ENCODE results near the gene LINGO3.
"Not testable (repeated sequence)": the region's sequence is repeated elsewhere in the genome, so short reads cannot be mapped to it uniquely, and the experiment has no call there.

The LINGO3 gene, protein sequence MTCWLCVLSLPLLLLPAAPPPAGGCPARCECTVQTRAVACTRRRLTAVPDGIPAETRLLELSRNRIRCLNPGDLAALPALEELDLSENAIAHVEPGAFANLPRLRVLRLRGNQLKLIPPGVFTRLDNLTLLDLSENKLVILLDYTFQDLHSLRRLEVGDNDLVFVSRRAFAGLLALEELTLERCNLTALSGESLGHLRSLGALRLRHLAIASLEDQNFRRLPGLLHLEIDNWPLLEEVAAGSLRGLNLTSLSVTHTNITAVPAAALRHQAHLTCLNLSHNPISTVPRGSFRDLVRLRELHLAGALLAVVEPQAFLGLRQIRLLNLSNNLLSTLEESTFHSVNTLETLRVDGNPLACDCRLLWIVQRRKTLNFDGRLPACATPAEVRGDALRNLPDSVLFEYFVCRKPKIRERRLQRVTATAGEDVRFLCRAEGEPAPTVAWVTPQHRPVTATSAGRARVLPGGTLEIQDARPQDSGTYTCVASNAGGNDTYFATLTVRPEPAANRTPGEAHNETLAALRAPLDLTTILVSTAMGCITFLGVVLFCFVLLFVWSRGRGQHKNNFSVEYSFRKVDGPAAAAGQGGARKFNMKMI

DNA sequence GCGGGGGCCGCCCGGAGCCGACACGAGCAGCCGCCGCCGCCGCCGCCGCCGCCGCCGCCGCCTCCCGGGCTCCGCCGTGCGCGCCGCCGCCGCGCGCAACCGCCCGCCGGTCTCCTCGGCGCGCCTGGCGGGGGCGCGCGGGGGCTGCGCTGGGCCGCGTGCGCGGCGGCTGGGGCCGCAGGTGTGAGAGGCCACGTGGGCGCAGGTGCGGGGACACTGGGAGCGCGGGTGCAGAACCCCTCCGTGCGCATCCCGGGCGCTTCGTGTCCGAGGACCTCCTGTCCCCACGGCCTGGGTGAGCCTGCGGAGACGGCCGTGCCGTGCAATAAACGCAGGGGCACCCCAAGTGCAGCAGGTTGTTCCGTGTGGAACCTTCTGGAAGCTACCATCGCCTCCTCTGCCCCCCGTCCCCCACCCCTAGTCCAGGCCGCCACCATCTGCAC is at the start of gene LINGO3:
Gene LINGO3, minus strand, starts transcription at position 41 of the 443 bp plus-strand sequence. CDS start 16,378 bp downstream, outside the sequence.
- no peak for DNase-seq

DNA sequence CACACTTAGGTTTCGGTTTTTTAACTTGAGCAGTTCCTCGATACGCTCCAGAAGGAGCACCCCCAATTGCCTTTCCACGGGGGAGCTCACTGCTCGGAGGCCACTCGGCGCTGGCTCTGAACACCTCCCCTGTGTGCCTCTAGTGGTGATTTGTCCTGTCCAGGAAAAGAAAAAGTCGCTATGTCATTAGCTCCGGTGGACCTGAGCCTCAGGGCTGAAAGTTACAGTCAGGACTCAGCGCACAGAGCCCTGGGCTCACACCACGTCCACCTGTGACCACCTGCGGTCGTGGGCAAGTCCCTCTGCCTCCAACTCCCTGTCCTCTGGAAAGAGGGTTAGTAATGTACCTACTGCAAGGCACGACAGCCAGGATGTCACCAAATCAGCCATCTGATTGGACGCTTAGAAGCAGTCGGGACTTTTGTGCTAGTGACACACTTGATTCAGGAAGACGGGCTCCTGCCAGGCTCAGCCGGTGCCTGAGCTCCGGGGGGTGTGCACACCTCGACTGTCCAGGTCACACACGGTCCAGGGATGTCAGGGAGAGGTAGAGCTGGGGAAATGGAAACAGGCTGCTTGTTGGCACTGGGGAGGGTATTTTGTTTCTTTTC is 48.2 kb upstream of the LINGO3 start:
- DNase-seq = no peak

DNA sequence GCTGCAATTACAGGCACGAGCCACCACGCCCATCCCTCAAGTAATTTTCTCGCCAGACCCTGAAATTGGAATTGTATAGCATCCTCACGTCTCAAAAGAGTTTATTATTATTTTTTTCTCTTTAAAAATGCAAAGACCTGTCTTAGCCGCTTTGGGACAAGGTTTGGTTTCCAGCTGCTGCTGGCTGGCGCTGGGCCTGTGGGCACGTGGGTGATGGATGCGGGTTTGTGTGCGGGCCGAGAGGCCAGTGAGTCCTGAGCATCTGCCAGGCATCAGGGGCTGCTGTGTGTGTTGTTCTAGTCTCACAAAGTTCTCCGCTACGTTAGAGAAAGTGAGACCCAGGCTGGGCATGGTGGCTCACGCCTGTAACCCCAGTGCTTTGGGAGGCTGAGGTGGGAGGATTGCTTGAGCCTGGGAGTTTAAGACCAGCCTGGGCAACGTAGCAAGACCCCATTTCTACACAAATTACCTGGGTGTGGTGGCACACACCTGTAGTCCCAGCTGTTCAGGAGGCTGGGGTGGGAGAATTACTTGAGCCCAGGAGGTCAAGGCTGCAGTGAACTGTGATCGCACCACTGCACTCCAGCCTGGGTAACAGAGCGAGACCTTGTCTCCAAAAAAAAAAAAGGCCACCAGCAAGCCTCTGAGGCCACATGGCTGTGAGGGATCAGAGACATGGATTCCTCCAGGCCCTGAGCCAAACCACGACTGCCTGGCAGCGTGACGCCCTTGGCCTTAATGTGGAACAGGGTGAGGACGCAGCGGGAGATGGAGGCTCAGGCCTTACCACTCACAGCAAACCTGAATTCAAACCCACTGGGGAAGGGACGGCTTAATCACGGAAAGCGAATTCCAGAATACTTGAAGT is 47.4 kb upstream of the LINGO3 start:
- DNase-seq = no peak

DNA sequence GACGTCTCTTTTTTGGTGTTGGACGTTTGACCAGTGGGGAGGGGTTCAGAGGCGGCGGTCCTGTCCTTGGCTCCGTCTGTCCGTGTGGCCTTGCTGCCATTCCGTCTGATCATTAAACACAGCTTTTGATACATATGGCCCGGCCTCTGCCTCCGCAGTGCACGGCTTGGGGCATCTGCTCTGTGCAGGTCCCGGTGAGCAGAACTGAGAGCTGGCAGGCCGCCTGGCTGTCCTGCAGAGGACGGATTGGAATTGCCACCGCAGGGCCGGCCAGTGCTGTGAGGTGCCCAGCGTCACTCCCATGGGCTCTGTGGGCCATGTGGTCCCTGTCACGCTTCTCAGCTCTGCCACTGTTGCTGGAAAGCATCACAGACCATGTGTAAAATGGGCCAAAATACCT is 46.7 kb upstream of the LINGO3 start:
- no peak for DNase-seq

DNA sequence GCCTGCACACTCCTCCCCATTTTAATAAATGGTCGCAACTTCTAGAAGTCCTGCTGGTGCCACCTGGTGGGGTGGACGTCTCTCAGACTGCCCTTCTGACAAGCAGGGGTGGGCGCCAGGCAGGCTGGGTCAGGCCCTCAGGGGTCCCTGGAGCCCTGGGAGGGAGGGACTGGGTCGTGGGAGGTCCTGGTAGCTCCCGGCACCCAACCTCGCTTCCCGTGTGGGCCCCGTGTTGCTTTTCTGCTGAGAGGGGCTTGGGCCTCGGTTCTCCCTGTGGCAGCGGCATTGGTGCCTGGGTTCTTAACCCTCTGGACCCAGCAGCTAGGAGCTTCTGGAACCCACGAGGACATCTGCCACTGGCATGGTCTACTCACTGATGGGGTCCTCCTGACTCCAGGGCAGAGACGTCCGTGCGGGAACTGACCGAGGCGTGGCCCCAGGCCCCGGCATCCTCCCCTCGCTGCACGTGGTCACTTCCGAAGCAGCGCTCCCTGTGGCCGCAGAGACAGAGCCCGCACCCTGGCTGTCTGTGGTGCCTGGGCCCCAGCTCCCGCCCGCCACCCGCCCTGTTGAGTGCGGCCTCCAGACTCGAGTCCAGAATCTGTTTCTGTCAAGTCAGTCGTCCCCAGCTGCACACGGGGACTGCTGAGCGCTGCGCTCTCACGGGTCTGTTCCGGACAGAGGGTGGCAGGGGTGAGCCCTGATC is 46.1 kb upstream of the LINGO3 start:
- DNase-seq = no peak

DNA sequence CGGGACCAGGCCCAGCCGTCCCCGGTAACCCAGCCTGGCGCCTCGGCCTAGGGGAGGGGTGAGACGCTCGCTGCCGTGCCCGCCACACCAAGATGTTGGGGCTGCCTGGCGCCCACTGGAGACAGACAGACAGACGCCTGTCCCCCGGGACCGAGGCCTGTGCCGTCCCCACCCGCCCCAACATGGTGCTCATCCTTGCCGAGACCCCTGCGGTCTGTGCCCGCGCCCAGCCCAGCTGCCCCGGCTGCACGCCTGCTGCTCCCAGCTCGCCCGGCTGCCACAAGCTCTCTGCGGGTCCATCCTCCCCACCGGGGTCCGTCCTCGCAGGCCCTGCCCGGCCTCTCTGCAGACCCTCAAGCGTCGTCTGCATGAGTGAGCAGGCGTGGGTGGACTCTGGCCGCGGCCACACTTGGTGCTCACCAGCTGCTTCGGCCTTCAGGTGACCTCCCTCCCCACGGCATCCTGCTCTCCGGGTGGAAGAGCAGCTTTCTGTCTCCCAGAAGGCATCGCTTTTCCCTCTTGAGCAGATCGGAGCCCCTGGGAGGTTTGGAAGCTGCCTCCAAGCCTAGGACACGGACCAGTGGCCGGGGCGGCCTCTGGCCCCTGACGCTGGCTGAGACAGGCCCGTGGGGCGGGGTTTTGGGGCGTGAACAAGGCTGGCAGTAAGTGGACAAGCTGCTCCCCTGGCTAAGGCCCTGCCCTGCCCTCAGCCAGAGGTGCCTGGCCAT is 45.4 kb upstream of the LINGO3 start:
- no peak for DNase-seq

DNA sequence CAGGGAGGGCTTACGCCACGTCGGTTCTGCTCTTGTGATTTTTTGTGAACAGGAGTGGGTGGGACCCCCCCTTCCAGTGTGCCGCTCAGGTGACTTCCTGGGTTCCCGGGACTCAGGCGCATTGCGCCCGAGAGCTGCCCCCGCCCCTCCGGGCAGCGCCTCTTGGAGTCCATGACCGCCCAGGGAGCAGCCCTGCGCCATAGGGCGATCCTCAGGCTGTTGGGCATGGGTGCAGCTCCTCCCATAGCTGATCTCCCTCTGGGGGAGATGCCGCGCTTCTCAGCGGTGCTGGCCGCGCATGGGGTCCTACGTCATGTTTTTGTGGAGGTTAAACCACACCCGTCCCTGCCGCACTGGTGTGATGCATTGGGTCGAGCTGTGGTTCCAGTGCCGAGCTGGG is 44.2 kb upstream of the LINGO3 start:
- no peak for DNase-seq

DNA sequence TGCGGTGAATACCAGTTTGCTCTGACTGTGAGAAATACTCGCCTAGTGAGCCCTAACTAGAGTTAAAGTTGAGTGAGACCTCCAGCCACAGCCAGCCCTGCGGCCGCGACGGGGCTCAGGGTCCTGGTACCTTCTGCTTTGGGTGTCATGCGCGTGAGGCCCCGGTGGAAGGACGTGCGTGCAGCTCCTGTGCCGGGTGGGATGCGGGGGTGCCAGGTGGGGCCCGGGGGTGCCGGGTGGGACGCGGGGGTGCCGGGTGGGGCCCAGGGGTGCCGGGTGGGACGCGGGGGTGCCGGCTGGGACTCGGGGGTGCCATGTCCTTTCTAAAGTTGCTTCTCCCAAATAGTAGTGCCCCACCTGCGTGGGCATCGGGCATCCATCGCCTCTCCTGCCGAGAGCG is 43.6 kb upstream of the LINGO3 start:
- no peak for DNase-seq

DNA sequence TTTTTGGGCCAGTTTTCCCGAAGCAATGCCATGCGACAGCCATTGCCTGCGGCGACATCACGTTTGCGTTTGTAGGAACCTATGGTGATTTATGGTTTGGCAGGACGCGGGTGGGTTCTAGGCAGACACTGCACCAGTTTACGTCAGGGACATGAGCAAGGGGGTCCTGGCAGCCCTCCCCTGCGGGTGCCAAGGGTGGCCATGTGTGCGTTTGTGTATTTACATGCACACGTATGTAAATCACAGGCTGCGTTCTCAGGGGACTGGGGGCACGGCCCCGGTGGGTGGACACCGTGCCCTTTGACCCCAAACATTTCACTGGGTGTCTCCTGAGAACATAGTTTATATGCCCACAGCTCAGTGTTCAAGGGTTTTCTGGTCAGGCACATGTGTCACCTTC is 42.7 kb upstream of the LINGO3 start:
- DNase-seq = no peak

DNA sequence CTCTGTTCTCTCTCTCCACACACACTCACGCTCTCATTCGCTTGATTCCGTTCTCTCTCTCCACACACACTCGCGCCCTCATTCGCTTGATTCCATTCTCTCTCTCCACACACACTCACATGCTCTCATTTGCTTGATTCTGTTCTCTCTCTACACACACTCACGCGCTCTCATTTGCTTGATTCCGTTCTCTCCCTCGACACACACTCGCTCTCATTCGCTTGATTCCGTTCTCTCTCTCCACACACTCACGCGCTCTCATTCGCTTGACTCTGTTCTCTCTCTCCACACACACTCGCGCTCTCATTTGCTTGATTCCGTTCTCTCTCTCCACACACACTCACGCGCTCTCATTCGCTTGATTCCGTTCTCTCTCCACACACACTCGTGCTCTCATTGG is 41.9 kb upstream of the LINGO3 start:
- not testable (repeated sequence) for DNase-seq

DNA sequence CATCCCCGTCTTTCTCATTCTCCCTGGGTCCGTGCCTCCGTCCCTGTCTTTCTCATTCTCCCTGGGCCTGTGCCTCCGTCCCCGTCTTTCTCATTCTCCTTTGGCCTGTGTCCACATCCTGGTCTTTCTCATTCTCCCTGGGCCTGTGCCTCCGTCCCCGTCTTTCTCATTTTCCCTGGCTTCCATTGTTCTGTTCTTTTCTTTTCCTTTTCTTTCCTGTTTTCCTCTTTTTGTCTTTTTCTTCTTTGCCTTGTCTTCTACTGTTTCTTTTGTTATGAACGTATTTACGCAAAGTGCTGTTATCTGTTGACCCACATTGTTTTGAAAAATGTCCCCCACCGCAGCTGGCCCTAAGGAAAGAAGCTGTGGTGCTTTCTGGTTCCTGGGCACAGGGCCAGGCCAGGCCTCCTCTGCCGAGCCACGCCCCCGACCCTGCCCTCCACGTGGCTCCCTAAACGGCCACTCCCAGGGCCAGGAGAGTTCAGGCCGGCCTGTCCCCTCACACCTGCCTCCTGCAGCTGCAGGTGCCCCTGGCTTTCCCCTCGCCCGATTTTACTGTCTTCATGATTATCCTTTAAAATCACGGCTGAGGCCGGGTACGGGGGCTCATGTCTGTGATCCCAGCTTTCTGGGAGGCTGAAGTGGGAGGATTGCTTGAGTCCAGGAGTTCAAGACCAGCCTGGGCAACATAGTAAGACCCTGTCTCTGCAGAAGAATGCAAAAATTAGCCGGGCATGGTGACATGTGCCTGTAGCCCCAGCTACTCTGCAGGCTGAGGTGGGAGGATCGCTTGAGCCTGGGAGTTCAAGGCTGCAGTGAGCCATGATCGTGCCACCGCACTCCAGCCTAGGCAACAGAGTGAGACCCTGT is 38.1 kb upstream of the LINGO3 start:
- DNase-seq = no peak

DNA sequence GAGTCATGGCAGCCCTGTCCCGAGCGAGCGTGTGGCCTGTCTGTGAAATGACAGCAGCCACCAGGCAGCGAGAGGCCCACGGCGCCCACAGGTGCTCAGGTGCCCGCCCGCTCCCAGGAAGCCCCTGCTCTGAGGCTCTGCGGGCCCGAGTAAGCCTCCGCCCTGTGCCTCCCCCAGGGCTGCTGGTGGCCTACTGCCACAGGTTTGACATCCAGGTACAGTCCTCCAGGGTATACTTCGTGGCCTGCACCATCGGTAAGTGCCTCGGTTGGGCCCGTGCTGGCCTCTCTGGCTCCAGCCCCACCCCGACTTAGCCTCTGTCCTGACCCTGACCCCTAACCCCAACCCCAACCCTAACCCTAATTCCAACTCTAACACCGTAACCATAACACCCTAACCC is 37.1 kb upstream of the LINGO3 start:
- no peak for DNase-seq

DNA sequence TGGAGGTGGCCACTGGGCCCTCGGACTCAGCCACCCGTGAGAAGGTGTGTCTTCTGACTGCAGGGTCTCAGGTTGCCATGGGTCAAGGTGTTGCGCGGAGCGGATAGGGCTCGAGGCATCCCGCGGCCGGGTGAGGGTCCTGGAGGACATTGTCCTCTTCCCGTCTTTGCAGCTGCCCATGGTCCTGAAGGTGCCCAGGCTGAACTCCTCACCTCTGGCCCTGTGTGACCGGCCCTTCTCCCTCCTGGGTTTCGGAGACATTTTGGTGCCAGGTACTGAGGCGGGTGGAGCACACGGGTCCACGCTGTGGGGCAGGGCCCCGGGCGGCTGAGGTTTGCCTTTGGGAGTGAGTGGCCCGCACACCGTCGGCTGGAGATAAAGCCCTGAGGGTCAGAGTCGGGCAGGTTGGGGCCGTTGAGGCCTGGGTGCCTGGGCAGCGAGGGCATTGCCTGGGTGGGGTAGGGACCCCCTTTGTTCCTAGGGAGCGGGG is 36.5 kb upstream of the LINGO3 start:
- DNase-seq = no peak

DNA sequence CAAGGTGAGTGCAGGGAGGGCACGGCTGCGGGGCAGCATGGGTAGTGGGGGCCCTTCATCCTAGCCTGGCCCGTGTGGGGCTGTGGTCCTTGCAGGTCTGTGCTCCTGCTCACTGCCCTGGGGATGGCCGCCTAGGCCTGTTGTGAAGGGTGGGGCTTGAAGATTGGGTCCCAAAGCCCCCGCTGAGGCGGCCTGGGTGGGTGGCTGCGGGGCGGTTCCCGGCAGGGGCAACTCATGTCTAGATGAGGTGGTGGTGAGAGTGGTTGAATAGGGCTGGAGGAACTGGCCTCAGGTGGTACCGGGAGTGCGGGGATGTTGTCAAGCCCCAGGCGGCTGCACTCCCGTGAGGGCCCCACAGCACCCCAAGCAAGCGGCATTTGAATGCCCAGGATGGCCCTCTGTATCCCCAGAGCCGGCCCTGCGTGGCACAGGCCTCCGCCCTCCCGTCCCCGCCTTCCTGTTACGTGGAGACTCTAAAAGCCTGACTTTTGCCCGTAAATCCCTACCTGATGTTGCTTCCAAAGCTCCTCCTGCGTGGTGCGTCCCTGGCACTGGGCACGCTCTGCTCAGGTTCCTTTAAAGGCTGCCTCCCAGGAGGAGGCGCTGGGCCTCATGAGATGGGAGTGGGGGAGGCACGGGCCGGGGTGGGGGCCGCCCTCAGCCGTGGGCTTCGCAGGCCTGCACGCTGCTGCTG is 35.5 kb upstream of the LINGO3 start:
- DNase-seq = no peak

DNA sequence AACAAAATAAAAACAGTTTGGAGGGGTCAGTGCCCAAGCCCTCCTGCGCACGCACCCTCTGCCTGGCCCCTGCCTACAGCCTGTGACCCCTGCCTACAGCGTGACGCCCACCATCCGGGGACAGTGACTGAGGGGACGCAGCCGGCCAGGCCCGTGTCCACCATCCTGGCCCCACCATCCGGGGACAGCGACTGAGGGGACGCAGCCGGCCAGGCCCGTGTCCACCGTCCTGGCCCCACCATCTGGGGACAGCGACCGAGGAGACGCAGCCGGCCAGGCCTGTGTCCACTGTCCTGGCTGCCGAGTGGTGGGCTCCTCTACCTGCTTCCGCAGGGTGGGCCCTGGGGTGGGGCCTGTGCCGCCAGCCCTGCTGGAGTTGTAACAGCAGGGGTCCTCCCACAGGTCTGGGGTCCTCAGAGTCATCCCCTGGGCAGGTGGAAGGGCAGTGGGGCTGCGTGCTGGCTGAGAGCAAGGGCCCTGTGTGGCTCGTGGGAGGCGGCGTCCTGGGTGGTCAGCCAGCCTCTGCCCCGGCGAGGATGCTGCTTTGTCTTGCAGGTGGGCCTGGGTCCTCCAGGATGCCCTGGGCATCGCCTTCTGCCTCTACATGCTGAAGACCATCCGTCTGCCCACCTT is 34.8 kb upstream of the LINGO3 start:
- no peak for DNase-seq

DNA sequence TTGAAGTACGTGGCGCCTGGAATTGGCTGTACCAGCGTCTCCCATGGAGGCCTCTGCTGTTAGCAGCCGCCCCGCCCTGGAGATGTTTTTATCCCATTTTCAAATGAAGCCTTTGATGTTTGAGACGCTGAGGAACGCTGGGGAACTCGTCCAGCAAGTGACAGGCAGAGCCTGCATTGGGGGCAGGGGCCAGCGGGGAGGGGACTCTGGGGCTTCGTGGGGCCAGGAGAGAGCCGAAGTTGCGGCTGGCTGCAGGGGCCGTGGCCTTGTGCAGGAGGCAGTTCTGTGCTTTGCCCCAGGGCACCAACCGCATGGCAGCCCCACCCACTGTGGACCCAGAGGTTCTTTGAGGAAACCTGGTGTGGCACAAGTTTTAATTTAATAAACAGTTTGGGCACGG is 34.0 kb upstream of the LINGO3 start:
- DNase-seq = no peak

DNA sequence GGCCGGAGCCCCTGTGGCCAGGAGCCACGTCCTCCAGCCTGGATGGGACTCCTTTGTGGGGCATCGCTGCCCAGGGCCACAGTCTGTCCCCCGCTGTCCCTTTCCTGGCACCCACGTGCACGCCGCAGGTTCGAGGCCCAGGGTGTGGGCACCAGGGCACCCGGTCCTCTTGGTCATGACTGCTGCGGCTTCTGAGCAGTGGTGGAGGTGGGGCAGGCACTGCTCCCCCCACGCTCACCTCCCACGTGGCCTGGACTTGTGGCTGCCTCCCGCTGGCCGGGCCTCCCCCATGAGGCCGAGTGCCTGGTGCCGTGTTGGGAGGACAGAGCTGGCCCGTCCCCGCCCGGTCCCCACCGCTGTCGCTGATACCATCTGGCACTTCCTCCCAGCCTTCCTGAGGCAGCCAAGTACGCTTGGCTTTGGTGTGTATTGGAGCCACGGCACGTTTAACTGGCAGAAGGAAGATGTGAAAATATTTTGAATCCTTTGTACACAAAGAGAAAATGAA is 33.3 kb upstream of the LINGO3 start:
- DNase-seq = no peak

DNA sequence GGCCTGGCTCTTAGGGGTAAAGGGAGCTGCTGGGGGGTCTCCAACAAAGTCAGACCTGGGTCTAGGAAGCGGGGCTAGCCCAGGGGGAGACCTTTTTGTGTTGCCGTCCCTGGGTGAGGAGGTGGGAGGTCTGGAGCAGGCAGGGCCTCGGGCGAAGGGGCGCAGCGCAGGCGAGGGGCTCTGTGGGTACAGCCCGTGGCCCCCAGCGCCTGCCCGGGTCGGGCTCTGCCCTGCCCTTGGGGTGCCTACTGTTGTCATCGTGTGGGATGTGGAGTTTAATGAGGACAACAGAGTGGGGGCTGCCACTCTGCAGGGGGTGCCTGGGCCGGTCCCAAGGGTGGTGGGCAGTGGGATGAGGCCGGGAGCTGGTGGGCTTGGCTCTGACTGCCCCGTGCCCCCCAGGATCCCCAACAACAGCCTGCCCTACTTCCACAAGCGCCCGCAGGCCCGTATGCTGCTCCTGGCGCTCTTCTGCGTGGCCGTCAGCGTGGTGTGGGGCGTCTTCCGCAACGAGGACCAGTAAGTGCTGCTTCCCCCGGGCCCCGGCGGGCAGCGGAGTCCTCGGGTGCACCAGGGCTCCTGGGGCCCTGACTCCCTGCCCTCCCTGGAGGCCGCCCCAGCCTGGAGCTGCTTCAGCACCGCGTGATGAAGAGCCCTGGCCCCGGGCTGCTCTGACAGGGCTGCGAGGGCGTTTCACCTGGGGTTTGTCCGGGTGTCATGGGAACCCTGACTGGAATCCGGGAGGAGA is 32.7 kb upstream of the LINGO3 start:
- DNase-seq = no peak

All from CD4-positive, alpha-beta T cell treated with Interleukin-17A for 4 hours (primary cell).